GM21723 (cell line): Measurements from ENCODE around the gene PTPRN.

Experiments used
- ATAC-seq: cut with Tn5 transposase; IDR thresholded peaks from one replicate; pipeline ENCODE4 v1.9.1; 2021; ENCODE audit warnings: mild to moderate bottlenecking, moderate library complexity; ENCODE audit not compliant: unreplicated experiment

The PTPRN gene

GRCh38 chr2:219247678-219248642 lies 61.2 kb downstream of the PTPRN start:
- no peak for ATAC-seq

- no peak for ATAC-seq
Measured at GRCh38 chr2:219246559-219246958, 62.6 kb downstream of the PTPRN start.

GRCh38 chr2:219245899-219246230 lies 63.3 kb downstream of the PTPRN start:
- no peak for ATAC-seq

- ATAC-seq = peak; percentile 77
Measured at GRCh38 chr2:219245148-219245898, 63.9 kb downstream of the PTPRN start, which contains the start of the genes GLB1L and STK16. TSS of gene GLB1L (minus strand) at chr2:219245444. CDS start at chr2:219243573, 1,871 bp downstream. TSS of gene STK16 (plus strand) at chr2:219245479. CDS start at chr2:219246000, 521 bp downstream.

GRCh38 chr2:219244789-219245147 lies 64.4 kb downstream of the PTPRN start:
- no peak for ATAC-seq

- no peak for ATAC-seq
Measured at GRCh38 chr2:219243291-219243761, 65.9 kb downstream of the PTPRN start.
